GM19324 (cell line): Measurements from ENCODE around the gene AZGP1.
"Not testable (repeated sequence)": the region's sequence is repeated elsewhere in the genome, so short reads cannot be mapped to it uniquely, and the experiment has no call there.

ENCODE experiments used
- ATAC-seq: cut with Tn5 transposase; IDR thresholded peaks from one replicate; pipeline ENCODE4 v1.9.1; 2021; ENCODE audit warnings: mild to moderate bottlenecking, moderate library complexity; ENCODE audit not compliant: unreplicated experiment, low FRiP score

AZGP1 gene

GRCh38 chr7:99975782-99976521 lies at the start of gene AZGP1:
Gene AZGP1 (minus strand): TSS chr7:99976031. CDS start chr7:99976020, 11 bp downstream.
- ATAC-seq, result no peak

- ATAC-seq, result no peak
Observed at GRCh38 chr7:100024020-100024619, 48.3 kb upstream of the AZGP1 start.

GRCh38 chr7:100023526-100023925 lies 47.7 kb upstream of the AZGP1 start:
- no peak for ATAC-seq

GRCh38 chr7:100022621-100023020 lies 46.8 kb upstream of the AZGP1 start:
- no peak for ATAC-seq

- no peak for ATAC-seq
Observed at GRCh38 chr7:100021297-100021696, 45.5 kb upstream of the AZGP1 start.

- ATAC-seq, result no peak
Observed at GRCh38 chr7:100019908-100020307, 44.1 kb upstream of the AZGP1 start.

GRCh38 chr7:100017875-100018274 lies 42.0 kb upstream of the AZGP1 start:
- ATAC-seq, result no peak

- ATAC-seq, result no peak
Observed at GRCh38 chr7:100017300-100017699, 41.5 kb upstream of the AZGP1 start.

GRCh38 chr7:100016215-100016901 lies 40.5 kb upstream of the AZGP1 start:
- no peak for ATAC-seq

- peak; percentile 92 for ATAC-seq
Observed at GRCh38 chr7:100015232-100016214, 39.7 kb upstream of the AZGP1 start, which contains the start of gene ZKSCAN1. Gene ZKSCAN1 (plus strand): TSS chr7:100015596. CDS start chr7:100023507, 7,911 bp downstream.

- ATAC-seq, result no peak
Observed at GRCh38 chr7:100013328-100013676, 37.5 kb upstream of the AZGP1 start.

- ATAC-seq, result not testable (repeated sequence)
Observed at GRCh38 chr7:100012385-100013327, 36.8 kb upstream of the AZGP1 start.

GRCh38 chr7:100011516-100011915 lies 35.7 kb upstream of the AZGP1 start:
- ATAC-seq, result no peak

- no peak for ATAC-seq
Observed at GRCh38 chr7:100010901-100011300, 35.1 kb upstream of the AZGP1 start.

- not testable (repeated sequence) for ATAC-seq
Observed at GRCh38 chr7:100009952-100010351, 34.1 kb upstream of the AZGP1 start.

GRCh38 chr7:100008525-100008924 lies 32.7 kb upstream of the AZGP1 start:
- ATAC-seq, result no peak

- ATAC-seq, result no peak
Observed at GRCh38 chr7:100007887-100008286, 32.1 kb upstream of the AZGP1 start.

GRCh38 chr7:100003711-100004661 lies 28.2 kb upstream of the AZGP1 start:
- no peak for ATAC-seq
